Epidermal melanocyte (primary cell): ENCODE measurements around the gene NRROS.

Source experiments
- DNase-seq: peaks from one replicate; pipeline ENCODE4 v3.0.0; 2011; ENCODE audit warnings: low spot score; ENCODE audit not compliant: insufficient read length

Gene NRROS

DNA sequence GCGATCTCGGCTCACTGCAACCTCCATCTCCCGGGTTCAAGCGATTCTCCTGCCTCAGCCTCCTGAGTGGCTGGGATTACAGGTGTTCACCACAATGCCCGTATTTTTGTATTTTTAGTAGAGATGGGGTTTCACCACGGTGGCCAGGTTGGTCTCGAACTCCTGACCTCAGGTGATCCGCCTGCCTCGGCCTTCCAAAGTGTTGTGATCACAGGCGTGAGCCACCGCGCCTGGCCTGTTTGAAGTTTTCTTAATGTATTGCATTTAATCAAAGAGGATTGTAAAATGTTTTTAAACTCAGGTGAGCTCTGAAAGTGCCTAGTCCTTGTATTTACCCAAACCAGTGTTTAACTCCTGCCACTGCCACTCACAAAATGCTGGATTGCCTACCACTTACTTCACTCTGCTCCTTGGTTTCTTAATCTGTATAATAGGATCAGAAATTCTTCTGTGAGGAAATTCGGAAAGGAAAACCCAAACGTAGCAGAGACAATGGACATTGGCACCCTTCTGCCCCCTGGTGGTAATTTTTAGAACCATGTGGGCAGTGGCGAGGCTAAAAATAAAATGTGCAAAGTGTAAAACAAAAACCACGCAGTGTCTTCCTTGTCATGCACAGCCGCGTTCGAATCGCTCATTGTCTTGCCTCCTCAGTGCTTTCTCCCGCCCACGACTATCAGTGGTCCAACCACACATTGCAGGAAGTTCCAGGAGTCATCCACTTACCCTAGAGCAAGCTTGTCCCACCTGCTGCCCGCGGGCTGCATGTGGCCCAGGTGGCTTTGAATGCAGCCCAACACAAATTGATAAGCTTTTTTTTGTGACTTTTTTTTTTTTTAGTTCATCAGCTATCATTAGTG lies 45.3 kb downstream of the NRROS start:
- DNase-seq = peak; percentile 71

DNA sequence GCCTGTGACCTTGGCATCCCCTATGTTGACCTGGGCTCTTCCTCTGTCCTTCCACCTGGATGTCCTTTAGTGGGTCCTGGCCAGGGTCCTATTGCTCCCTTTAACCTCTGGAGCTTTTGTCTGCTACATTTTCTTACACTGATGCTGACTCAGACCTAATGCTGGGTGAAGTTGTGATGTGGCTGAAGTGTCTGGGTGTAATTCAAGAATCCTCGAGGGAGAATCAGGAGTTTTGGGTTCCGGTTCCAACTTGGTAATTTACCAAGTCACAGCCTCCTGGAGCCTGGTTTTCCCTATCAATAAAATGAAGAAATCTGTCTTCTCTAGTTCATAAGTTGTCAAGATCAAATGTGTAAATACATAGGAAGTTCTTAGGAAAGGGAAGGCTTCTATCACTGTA lies 46.9 kb downstream of the NRROS start:
- no peak for DNase-seq

DNA sequence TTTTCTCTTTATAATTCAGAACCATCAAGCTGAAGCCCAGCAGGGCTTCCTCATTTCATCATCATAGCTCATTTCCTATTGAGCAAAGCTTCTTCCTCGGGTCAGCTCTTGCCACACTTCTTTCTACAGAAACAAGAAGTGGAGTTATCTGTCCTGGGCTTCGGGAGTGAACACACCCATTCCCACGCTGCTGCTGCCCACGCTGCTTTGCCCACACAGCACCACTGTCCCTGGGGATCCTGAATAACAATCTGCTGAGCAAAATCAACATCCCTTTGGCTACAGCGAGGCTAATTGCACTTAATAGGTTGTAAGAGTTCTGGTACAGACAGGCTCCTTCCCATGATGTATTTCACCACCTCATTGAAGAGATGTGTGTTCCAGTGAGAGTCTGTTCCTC lies 48.9 kb downstream of the NRROS start:
- DNase-seq = no peak

DNA sequence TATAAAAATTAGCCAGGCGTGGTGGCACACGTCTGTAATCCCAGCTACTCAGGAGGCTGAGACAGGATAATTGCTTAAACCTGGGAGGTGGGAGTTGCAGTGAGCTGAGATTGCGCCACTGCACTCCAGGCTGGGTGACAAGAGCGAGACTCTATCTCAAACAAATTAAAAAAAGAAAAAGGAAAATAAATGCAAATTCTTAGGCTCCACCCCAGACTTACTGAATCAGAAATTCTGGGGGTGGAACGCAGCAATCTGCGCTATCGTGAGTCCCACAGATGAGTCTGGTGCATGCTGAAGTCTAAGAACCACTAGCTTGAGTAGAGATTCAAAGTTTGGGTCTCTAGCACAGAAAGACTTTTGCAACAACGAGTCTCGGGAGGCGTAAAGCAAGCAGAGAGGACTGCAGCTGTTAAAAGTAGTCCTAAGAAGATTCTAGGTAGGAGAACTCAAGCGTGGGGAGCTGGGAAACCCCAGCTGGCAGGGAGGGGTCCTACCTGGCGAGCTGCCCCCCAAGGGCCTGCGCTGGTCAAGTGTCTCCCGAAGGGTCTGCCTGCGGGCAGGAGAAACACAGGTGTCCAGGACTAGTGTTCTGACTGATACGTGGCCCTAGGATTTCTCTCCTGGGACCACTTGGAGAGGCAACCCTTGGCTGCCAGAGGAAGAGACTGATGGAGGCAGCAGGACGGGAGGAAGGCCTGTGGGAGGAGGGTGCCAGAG lies 50.6 kb downstream of the NRROS start:
- DNase-seq = no peak

GRCh38 chr3:196691386-196691785 lies 51.9 kb downstream of the NRROS start:
- DNase-seq = no peak

DNA sequence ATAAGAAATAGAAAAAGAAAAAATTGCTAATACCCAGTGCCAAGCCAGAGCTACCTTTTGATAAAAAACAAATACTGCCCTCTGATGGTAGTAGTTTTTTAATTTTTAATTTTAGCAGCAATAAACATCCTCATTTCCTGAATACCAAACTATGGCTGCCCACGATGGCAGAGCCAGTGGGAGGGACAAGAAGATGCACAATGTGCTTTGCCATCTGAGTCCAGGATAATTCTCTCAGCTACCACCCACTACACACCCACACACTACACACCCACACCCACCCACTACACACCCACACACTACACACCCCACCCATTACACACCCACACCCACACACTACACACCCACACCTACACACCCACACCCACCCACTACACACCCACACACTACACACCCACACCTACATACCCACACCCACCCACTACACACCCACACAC lies 54.7 kb downstream of the NRROS start:
- peak; percentile 46 for DNase-seq

DNA sequence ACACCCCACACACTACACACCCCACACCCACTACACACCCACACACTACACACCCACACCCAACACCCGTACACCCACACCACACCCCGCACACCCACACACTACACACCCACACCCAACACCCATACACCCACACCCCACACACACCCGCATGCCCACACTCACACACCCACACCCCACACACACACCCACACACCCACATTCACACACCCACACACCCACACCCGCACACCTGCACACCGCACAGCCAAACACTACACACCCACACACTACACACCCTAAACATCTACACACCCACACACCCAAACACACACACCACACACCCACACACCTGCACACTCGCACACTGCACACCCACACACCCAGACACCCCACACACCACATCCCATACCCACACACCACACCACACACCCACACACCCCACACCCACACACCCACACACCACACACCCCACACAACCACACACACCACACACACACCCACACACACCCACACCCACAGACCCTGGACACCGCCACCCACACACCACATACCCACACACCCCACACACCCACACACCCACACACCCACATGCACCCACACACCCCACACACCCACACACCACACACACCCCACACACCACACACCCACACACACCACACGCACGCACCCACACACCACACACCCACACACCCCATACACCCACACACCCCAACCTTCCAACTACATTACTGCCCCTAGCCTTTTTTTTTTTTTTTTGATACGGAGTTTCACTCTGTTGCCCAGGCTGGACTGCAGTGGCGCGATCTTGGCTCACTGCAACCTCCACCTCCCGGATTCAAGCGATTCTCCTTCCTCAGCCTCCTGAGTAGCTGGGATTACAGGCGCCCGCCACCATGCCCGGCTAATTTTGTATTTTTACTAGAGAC lies 55.7 kb downstream of the NRROS start:
- no peak for DNase-seq

DNA sequence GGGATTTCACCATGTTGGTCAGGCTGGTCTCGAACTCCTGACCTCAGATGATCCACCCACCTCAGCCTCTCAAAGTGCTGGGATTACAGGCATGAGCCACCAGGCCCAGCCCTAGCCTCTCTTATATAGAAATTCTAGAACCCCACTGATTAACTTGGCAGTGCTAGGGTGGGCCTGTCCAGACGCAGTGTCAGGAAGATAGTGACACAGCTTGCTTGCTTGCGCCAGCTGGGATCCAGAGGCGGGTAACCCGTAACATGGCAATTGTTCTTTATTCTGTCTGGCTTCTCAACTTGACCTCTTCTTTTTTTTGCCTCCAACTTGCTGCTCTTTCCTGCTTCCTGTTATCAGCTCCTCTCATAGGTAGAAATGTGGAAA lies 56.3 kb downstream of the NRROS start:
- DNase-seq = no peak

DNA sequence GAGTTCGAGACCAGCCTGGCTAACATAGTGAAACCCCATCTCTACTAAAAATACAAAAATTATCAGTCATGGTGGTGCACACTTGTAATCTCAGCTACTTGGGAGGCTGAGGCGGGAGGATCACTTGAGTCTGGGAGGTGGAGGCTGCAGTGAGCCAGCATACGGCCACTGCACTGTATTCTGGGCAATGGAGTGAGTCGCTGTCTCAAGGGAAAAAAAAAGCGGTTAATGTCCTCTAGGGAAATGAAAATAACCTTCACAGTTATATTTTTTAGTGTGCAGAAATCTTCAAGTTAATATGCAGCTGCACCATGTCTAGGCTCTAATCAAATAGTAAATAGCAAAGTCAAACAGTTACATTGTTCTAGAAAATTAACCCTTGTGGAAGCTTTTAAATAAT lies 57.8 kb downstream of the NRROS start:
- DNase-seq = no peak

DNA sequence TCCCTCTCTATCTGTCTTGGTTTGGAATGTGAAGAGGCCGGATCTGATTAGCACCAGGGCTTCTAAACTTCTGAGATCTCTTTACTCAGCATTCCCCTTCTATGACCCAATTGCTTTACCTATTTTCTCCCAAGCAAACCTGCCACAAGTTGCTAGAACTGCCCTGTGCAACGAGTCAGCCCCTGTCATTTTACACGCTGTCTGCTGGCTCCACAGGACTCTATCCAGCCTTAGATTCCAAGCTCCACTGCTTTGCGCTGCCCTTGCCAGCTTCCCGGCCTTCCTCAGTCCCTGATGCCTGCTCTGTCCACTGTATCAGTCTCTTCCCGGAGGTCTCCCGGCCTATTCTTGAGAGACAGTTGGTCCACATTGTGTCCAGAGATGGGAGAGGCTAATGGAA lies 60.3 kb downstream of the NRROS start:
- no peak for DNase-seq

DNA sequence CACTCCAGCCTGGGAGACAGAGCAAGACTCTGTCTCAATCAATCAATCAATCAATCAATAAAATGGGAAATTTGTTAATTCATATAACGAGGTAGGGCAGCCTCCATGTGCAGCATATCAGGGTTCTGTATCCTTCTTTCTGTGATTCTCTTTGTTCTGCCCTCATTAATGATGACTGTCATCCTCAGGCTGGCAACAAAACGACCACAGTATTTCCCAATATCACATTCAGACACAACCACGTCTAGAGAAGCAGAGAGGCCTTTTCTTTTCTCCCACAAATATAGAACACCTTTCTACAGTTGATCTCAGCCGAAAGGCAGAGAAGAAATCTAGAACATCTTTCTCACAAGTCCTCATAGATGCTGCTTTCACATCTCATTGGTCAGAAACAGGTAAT lies 61.3 kb downstream of the NRROS start:
- no peak for DNase-seq

DNA sequence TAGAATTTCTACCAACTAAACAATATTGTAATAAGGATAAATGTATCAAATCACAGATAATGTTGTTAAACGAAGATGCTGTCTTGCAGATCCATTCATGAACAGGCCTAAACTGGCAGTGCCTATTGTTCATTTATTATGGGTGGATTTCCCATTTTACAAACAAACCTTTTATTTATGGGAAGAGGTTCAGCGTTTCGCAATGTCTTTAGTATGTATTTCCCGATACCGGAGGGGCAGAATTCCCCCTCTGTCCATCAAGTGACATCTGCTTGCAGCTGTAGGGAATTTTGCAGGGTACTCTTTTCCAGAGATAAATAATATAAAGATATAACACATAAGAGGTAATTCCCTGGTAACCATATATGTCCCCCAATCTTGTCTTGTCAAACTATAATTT lies 66.8 kb downstream of the NRROS start:
- DNase-seq = no peak

GRCh38 chr3:196706731-196707130 lies 67.2 kb downstream of the NRROS start:
- DNase-seq = no peak

GRCh38 chr3:196707566-196707965 lies 68.1 kb downstream of the NRROS start:
- DNase-seq = no peak

GRCh38 chr3:196708467-196708866 lies 69.0 kb downstream of the NRROS start:
- DNase-seq = no peak
